ENCODE measurements around the gene SCN10A.

SCN10A gene

DNA sequence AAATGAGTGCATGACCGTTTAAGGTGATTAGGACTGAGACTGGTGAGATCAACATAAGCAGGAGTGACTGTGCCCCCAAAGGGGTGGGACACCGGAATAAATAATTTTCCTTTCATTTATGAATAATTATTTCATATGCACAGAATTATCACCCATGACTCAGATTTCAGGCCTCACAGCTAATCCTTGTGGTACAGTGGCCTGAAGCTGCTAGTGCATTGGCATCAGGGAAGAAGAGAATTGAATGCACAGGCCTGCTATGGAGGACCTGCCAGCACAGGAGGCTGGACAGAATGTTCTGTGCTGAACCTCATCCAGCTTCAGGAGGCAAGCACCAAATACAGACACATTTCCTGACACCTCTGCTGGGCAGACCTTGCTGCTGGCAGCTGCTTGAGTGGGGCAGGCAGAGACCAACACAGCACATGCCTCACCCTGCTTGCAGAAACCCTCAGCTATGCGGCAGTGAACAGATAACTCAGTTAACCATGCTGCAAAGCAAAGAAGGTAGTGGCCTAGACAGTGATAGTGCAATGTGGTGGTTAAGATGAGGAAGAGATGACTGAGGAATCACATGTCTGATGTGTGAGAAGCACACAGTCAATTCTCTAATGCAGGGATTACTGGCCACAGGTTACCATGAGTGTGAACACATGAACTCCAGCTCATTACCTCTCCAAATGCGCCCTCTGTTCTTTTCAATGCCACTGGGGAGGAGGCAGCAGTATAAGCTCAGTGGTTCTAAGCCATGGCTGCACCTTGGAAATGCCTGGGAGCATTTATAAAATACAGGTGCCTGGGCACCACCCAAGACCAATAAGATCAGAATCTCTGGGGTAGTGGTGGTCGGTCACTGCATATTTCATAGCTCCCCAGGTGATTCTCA, 98.4 kb downstream of the SCN10A start:
- no peak for DNase-seq

DNA sequence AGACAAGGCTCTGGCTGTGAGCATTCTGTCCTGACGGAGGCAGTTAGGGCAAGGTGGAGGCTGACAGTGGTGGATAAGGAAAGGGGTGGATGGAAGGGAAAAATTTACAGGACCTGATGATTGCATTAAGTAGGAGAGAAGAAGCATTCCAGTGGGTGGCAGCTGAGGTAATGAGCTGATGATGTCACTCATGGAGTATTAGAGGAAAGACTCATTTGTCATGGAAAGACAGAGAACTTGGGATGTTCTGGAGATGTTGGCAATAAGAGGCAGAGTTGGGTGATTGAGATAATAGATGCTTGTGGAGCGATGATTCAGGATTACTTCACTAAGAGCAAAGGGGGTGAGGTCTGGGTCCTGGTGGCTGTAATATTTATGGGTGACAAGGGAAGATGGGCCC, 102.9 kb downstream of the SCN10A start:
- no peak for DNase-seq

DNA sequence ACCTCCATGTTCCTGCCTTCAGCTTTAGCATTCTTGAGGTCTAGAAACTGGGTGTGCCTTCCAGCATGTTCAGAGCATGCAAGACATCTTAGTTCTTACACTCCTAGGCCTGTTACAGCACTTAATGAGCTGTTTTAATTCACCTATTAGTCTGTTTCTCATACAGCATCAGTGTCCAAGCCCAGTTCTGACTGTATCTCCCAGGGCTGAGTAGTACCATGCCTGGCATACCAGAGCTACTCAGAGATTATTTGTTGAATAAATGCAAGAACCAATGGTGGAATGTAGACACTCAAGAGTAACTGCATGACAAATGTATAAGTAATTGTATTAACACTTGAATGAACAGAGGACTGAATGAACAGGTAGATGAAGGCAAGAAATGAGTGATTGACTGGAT, 104.7 kb downstream of the SCN10A start:
- no peak for DNase-seq

DNA sequence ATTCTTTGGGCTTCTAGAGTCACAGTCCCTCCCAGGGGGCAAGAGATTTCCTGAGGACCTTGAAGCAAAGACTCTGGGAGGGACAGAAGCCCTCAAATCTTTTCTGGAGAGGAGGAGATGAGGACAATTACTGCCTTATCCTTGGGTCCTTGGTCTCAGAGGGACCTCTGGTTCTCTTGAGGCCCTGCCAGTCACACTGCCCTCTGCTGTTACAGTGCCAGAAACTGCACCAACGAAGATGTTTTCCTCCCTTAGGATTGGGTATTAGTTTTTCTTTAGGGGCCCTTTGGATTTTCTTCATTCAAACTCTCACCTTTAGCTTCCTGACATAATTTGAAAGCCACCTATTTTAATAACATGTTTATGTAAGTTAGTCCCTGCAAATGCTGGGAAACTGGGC, 108.3 kb downstream of the SCN10A start:
- no peak for DNase-seq

DNA sequence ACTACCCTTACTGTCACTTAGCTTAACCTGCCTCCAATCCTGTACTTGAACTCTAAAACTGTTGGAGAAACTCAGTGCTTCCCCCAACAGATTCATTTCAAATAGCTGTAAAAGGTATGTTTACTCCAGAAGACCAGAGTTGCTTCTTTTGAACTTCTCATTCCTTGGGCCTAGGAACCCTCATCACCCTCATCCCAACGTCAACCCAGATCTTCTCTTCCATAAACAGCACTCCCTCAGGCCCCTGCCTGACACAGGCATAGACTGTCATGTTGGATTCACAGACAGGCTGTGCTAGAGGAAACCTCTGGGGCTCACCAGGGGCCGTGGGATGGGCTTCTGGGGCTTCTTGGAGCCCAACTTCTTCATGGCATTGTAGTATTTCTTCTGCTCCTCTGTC, 109.1 kb downstream of the SCN10A start:
- no peak for DNase-seq

DNA sequence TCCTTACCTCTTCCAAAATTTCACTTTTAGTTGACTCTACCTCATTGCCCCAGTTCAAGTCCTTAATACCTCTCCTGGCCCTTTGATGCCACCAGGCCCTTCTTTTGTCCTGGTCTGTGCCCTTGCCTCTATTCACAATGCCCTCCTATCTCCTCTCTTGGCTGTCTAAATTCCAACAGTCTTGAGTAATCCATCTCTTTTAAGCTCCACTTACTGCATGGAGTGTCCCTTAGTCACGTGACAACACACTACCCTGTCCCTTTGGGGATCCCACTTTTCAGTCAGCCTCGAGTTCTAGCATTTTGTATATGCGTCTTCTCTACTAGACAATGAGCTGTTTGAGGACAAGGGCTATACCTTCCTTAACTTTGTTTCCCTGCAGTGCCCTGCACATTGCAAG, 113.8 kb downstream of the SCN10A start:
- no peak for DNase-seq

DNA sequence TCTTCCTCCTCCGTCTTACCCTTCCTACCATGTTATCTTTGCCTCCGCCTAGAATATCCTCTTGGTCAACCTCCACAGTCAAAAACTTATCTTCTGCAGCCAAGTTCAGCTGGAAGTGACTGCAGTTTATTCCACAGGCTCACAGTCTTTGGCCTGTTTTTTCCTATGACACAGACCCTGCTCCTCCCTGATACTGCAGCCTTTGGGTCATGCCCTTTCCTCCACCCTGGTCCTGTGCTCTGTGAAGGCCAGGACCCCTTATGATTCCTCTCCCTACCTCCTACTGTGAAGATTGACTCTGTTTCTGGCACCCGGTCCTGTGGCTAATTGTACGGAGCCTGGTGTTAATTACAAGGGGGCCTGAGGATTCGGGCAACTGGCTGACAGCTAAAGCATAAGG, 117.3 kb downstream of the SCN10A start:
- no peak for DNase-seq

DNA sequence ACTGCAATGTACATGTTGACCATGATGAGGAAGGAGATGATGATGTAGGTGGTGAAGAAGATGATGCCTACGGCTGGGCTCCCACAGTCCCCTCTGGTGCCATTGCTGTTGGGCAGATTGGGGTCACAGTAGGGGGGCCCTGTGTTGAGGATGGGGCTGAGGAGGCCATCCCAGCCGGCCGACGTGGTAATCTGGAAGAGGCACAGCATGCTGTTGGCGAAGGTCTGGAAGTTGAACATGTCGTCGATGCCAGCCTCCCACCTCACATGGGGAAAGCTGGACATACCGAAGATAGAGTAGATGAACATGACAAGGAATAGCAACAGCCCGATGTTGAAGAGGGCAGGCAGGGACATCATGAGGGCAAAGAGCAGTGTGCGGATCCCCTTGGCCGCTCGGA, 118.0 kb downstream of the SCN10A start:
- no peak for DNase-seq

DNA sequence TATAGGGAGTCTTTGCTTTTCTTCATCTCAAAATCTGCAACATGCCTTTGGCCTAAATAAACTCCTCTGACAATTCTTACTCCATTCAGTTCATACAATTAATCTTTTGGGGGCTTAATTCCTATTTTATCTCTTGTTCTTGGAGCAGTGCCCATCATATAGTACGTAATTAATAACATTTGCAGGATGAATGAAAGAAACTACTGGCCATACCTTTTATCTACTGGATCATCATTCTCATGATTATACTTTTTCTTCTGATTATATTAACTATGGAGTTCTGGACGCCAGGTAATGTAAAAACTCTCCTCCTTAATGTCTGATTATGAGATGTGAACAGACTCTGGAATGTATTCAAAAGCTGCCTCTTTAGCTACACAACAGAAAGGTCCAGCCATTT, 120.0 kb downstream of the SCN10A start:
- DNase-seq: no peak

DNA sequence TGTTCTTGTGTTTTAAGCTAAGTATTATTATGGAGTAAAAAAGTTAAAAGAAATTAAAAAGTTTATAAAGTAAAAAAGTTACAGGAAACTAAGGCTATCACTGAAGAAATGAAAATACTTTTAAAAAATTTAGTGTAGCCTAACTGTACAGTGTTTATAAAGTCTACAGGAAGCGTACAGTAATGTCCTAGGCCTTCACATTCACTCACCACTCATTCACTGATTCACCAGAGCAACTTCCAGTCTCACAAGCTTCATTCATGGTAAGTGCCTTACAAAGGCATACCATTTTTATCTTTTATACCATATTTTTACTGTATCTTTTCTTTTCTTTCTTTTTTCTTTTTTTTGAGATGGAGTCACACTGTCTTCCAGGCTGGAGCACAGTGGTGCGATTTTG, 125.8 kb downstream of the SCN10A start:
- DNase-seq: no peak

DNA sequence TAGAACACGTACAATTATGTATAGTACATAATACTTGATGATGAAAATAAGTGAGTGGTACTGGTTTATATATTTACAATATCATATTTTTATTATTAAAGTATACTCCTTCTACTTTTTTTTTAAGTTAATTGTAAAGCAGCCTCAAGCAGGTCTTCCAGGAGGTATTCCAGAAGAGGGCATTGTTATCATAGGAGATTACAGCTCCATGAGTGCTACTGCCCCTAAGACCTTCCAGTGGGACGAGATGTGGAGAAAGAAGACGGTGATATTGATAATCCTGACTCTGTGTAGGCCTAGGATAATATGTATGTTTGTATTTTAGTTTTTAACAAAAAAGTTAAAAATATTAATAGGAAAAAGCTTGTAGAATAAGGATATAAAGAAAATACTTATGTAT, 126.2 kb downstream of the SCN10A start:
- DNase-seq: no peak

DNA sequence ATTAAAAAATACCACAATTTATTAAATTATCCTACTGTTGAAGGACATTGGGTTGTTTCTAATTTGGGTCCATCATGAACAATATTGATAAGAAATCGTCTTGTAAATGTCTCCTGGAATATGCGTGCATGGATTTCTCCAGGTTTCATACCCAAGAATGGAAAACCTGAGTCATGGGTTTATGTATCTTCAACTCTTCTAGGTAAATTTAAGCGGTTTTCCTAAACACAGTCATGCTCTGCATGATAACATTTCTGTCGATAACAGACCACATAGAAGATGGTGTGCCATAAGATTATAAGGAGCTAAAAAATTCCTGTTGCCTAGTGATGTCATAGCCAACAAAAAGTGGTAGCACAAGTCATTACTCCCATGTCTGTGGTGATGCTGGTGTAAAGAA, 126.7 kb downstream of the SCN10A start:
- no peak for DNase-seq

DNA sequence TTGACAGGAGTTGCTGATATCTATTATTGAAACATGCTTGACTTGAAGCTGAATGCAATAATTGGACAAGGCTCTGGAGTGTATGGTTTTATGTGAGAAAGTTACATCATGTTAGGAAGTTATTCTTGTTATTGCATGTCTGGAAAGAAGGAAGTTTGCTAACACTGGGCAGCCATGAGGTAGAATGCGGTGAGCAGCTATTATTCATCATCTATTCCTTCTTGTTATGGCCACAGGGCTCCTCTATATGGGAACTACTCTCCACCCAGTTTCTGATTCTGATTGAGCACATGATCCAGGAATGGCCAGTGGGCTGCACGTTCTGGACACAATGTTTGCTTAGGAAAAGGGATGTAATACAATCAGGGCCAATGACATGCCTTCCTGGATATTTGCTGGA, 128.7 kb downstream of the SCN10A start:
- no peak for DNase-seq

DNA sequence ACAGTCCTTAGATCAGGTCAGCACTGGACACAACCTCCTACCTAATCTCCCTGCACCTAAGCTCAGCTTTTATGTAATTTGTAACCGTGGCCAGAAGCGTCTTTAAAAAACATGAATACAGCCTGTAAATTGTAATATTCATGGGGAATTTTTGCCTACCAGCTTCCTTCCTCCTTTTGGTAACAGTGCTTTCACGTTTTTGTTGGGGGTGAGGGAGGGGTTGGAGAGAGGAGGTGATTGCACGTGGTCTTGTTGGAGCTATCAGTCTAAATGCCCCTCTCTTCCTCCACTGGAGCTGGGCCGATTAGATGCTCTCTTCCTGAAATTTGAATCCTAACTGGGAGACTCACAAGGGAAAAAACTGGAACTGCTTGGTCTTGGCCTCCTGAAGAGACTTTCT, 131.5 kb downstream of the SCN10A start:
- DNase-seq: no peak

DNA sequence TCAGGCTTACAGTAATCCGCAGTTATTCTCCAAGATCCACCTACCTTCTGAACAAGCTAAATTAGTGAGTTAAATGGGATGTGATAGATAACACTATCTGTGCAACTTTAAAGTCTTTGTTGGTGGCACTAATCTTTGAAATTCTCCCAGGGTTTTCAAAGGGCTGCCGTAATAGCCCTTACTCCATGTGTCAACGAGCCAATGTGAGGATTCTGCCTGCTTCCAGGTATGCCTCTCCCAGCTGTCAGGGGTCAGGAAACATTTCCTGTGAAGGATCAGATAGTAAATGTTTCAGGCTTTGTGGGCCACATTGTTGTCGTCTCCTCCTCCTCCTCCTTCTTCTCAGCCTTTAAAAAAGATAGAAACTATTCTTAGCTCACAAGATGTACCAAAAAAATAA, 146.3 kb downstream of the SCN10A start:
- no peak for DNase-seq

DNA sequence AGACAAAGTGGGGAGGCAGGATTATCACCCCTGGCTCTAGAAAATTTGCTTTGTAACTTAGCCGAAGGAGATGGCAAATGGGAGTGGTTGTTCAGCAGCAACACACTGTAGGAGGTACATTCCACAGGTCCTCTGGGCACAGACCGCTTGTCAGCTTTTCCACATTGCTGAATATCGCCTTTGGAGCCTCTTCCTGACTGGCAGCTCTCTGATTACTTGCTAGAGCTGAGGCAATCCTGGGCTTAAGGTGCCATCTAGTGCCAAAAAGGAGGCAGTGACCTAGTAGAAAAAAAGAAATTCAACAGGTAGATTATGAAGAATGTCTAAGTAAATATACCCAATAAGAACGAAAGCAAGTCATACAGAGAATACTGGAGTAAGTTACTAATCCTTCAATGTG, 153.5 kb downstream of the SCN10A start:
- DNase-seq: no peak

DNA sequence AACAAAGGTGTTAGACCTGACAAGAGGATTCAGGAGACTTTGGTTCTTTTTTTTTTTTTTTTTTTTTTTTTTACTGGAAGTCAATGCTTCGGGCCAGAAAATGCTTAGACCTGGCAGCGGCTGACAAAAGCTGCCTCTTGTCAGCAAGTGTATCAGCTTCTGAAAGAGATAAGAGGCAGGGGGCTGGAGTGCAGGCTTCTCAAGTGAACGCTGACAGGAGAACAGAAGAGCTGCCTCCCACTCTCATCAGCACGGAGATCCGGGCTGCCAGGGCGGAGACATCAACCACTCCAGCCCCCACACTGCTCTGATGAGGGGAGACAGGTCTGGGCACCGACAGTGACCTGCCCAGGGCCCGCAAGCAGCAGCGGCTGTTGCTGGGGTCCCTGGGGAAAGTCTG, 157.2 kb downstream of the SCN10A start:
- DNase-seq: no peak

DNA sequence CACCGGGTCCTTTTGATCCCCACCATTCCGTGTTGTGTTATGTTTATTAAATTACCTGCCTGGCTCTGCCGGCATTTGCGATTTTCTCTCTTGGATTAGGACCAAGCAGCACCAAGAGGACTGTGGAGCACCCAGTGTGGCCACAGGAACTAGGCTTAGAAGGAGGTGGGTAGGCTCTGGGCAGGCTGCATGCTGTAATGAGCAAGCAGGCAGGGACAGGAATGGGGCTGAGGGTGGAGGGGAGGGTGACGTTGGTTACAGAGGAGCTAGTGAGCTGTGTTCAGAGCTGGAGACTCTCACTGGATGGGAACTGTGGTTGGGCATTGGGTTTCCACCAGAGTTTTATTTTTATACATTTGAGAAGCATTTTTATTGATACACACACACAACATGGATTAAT, 158.6 kb downstream of the SCN10A start:
- no peak for DNase-seq

DNA sequence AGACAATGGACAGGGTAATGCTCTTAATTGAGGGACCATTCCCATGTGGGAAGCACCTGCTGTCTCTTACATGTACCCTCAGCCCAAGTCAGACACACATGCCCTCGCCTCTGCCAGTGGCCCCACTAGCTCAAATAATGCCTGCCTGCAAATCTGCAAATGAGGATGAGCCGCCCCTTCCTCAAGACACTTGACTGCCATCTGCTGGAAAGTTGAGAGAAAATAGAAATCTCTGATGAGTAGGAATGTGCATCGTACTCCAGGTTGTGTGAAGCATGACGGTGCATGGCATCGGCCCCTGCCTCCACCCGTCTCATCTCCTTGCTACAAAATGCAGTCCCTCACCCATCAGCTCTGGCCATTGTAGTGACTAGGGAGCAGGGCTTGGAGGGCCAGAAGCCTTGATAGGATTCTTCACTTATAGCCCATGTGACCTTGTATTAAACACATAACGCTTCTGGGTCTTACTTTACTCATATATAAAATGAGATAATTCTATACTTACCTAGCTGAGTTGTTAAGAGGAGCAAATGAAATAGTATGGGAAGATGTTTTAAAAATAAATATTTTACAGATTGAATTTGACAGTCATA, 160.2 kb downstream of the SCN10A start:
- no peak for DNase-seq

DNA sequence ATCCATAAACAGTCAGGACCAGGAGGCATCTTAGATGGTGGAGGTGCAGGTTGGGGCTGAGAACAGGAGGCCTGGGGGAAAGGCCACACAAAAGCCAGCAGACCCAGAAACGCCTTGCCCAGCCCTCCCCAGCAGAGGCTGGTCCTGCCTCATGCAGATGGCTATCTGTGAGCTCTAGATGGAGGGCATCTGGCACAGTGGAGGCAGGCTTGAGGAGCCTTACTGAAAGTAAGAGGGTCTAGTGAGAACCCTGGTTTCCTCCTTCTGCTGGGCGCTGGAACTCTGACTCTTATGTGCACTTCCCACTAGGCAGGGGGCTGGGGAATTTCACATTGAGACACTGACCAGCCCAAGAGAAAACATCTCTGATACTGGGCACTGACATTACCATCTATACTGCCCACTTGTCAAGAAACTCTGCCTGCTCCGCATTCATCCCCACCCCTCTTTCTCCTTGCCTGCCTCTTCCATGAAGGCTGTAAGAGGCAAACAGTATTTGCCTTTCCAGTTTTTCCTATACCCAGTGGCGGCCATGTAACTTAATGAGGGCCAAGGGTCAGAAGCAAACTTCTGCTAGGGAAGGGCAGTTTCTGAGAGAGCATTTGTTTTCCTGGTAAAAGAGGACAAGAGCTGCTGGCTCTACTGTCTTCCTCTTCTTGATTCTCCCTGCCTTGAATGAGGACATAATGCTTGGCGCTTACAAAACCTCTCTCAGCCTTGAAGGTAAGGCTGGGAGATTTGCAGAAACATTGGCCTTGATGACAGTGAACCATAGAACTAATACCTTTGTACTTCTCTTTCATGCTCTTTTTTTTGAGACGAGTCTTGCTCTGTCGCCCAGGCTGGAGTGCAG, 162.1 kb downstream of the SCN10A start:
- DNase-seq: no peak

DNA sequence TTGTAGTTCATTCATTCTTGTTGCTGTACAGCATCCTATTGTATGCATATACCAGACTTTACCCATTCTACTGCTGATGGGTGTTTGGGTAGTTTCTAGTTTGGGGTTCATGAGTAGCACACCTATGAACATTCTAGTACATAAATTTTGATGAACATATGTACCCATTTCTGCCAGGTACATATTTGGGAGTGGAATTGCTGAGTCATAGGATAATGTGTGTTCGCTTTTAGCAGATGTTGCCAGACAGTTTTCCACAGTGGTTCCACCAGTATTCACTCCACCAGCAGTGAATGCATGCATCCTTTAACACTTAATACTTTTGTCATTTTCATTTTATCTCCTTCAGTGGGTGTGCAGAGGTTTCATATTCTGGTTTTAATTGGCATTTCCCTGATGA, 163.1 kb downstream of the SCN10A start:
- no peak for DNase-seq

DNA sequence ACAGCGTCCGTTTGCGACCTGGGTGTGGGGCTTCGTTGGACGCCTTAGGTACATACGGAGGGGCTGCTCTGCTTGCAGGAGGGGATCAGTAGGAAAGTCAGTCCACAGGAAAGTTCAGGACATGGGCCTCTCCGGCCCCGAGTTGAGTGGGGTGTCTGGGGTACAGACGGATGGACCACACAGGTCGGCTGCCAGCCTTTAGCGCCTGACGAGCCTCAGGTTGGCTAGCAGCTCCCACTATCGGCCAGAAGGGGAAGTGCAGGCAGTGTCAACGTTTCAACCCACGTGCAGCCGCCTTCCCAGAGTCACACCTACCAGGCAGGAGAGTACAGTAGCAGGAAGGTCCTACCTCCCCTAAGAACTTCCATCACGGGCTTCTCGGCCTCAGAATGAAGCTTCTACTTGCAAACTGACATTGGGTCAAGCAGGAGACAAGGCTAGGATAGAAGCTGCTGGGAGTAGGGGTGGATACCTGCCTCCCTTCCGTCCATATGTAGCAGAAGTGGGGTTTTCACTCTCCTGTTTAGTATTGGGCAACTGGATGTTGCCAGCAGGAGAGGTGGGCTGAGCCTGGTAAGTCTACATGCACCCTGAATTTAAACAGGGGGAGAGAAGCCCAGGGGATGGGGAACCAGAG, 164.7 kb downstream of the SCN10A start:
- DNase-seq: peak; percentile 72 to 78

DNA sequence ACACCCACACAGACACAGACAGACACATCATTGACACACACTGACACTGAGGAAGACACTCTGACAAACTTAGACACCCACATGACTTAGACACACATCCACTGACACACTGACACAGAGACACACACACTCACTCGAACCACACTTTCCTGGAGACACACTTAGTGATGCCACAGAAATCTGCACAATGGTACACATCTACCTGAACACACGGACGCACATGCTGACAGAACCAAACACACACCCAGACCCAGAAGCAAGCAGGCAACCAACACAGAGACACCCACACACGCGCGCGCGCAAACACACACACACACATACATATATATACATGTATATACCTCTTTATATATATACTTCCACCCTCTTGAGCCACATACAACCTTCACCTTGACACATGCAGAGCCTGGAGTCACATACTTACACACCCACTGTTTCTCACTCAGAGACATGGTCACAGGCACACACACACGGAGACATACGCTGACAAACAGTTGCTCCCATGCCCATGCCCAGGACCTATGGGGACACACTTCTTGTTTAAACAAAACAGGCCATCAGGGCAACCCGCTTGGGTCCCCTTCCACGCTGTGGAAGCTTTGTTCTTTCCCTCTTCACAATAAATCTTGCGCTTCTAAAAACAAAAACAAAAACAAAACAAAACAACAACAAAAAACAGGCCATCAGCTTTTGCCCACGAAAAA, 165.6 kb downstream of the SCN10A start:
- no peak for DNase-seq

Data from stimulated activated CD4-positive, alpha-beta T cell treated with anti-CD3 and anti-CD28 coated beads, Interleukin-2, amount 100 ng/mL, for 24 hours (primary cell).